ENCODE data around the gene CACNG4.

- TF ChIP-seq CTCF (IDR thresholded peaks at IDR 0.05 in 8 of 11, conservative IDR thresholded peaks at IDR 0.05 in 3 of 11): no peak
- TF ChIP-seq POLR2A (IDR thresholded peaks at IDR 0.05): no peak
- no peak for TF ChIP-seq POLR2AphosphoS5 (IDR thresholded peaks at IDR 0.05)
Observed at GRCh38 chr17:67038861-67039365, 74.4 kb downstream of the CACNG4 start.

All from spleen (tissue), 7 donors.